ENCODE results near the gene GRIK5.

DNA sequence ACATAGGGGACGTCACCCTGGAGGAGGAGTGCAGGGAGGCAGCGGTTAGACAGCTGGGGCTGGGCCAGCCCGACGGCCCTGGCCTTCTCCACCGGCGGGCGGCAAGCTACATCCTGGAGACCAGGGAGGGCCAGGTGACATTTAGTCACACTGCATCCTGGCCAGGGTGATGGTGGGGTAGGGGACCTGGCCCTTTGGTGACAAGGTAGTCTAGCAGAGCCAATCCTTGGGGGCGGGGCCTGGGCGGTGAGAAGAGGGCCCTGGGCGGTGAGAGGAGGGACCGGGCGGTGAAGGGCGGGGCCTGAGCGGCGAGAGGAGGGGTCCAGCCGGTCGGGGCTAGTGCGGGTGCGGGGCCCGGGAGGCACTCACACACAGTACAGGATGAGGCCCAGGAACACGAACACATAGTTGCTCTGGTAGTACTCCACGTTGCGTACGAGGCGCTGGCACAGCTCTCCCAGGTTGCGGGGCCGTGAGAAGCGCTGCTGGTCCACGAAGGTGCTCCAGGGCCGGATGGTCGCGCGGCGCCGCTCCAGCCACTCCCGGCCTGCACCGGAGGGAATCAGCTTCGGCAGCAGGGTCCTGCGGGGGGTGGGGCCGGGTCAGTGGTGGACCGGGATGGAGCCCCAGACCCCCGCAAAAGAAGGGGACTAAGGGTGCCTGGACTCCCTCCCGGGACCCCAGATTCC is 111.5 kb downstream of the GRIK5 start:
- TF ChIP-seq POLR2AphosphoS5 (IDR thresholded peaks at IDR 0.05; ENCODE audit: borderline replicate concordance, low read depth, low read length): peak; percentile 64; the same call in 1 of the 2 replicates
- TF ChIP-seq FOXP2 (optimal IDR thresholded peaks at IDR 0.05; ENCODE audit: control extremely low read depth, extremely low read length, insufficient read depth): no peak
